ENCODE measurements around the gene C1QTNF2. TPM values are rescaled to one million over a fixed set of nuclear protein-coding genes. Genes with fewer than 3 reads are reported as not detected.

C1QTNF2 gene
- polyA plus RNA-seq, 1 donor (not counting 4 experiments of a cell fraction or from before 2014, with no cell fraction given) = 0.07 TPM

DNA sequence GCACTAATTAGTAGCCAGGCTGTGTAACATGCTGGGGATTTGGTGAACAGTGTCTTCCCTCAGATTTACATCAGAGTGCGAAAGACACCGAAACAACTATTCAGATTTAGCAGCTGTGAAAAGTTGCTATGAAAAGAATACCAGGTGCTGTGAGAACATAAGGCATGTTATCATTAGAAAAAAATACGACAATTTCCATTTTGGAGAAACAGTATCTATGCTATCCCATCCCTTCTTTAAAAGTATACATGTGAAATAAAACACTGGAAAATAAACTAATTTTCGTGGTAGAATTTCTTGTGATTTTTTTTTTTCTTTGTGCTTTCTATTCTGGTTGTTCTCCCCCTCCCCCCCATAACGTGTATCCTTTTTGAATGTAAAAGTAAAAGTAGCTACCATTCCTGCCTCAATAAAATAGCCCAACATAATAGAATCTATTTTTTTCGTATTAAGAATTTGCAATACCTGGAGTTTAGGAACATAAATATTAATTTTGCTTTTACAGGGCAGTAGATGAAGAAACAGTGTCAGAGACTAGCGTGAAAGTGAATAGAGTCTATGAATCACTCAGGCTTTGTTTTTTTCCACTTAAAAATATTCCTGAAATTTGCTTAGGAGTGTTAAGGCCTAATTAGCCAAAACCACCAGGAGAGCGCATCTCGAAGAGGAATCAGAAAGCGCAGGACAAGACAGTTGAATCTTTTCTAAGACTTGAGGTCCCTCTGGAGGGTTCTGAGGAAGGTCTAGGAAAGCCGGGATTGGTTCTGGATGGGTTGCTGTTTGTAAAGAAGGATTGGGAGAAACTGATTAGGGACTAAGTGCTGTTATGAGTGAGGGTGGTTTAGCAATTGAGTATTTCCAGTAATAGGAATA lies 49.3 kb upstream of the C1QTNF2 start:
- dilution Hi-C loops (cut with MboI; ENCODE audit: extremely low pct_ligation_motif_present, low sequenced_read_pairs) = no loop called here
- FAIRE-seq (no peak), DNase-seq (ENCODE audit: low read depth, low spot score) (no peak)
- H3K27me3 ChIP-seq (ENCODE audit: control insufficient read depth, extremely low read depth, insufficient read depth, low read length) = no peaks in the 10 kb centered on the region
- H2AFZ ChIP-seq (ENCODE audit: control insufficient read depth, low read length) = peak overlapping the region; percentile 91
- H4K20me1 ChIP-seq (ENCODE audit: control insufficient read depth, extremely low read depth, insufficient read depth, low read length) = no peaks in the 10 kb centered on the region
- no peaks in the 10 kb centered on the region for H3K9me1 ChIP-seq (ENCODE audit: control insufficient read depth, extremely low read depth, insufficient read depth, low read length)
- peaks cover 0 to 11% of the 10 kb centered on the region in 2 experiments for H3K36me3 ChIP-seq (ENCODE audit: control insufficient read depth in 2 of 2, extremely low read depth in 1 of 2, insufficient read depth in 2 of 2, low read length in 2 of 2)
- peak overlapping the region; percentile 97 for H3K27ac ChIP-seq (ENCODE audit: control insufficient read depth, insufficient read depth, low read length)
- H3K9ac ChIP-seq (ENCODE audit: control insufficient read depth, extremely low read depth, insufficient read depth, low read length) = peak overlapping the region; percentile 98
- TF ChIP-seq CTCF (optimal IDR thresholded peaks at IDR 0.05 in 1 of 3, IDR thresholded peaks at IDR 0.05 in 1 of 3, conservative IDR thresholded peaks at IDR 0.05 in 1 of 3; ENCODE audit: extremely low read depth in 1 of 3, insufficient read depth in 2 of 3, low read length in 3 of 3) (no peak), EZH2 (IDR thresholded peaks at IDR 0.05; ENCODE audit: low read length) (no peak)
- H3K4me1 ChIP-seq (ENCODE audit: control insufficient read depth, extremely low read depth, insufficient read depth, low read length) = peaks cover 40% of the 10 kb centered on the region
- H3K4me2 ChIP-seq (ENCODE audit: control insufficient read depth, extremely low read depth, insufficient read depth, low read depth, low read length) = peak overlapping the region; percentile 90
- H3K4me3 ChIP-seq (ENCODE audit: control insufficient read depth in 2 of 3, extremely low read depth in 1 of 3, insufficient read depth in 2 of 3, low read depth in 1 of 3, low read length in 3 of 3) = peak overlapping the region; percentile 98 to 99 (median 99)
- no peaks in the 10 kb centered on the region for H3K9me3 ChIP-seq (ENCODE audit: control insufficient read depth, low read depth, low read length)
- H3K79me2 ChIP-seq (ENCODE audit: control insufficient read depth, insufficient read depth, low read length) = peaks cover 51% of the 10 kb centered on the region

DNA sequence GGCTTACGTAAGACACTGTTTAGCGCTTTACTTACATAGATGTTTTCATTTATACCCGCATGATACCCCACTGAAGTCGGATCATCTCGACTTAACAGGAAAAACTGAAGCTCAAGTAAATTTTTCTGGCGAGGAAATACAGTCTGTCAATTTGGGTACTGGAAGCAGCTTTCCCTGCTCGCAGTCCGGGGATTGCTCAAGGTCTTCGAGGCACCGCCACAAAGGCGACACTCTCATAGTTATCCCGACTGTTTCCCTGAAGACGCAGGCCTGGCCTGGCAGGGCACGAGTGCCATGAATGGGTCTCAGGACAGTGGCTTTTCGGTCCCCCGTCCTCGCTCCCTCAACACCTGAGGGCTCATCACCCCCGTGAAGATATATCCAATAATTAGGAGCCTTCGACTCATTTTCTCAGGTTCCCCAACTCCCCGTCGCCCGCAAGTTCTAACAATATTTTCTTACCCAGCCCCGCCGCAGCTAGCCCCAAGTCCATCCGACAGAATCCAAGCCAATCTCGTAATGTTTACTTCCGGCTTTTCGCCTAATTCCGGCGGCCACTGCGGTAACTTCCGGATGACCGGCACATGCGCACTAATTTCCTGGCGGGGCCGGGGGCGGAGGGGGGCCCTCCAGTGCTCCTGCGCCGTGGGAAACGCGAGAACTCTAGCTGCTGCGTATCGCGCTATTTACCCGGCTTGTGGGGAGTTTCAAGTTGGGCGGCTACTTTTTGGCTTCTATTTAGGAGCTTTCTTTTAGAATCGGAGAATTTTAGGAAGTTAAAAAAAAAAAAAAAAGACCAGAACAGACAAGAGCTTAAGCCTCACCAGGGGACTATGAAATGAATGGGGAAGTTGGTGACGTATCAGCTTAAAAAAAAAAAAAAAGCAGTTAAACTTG lies 48.4 kb upstream of the C1QTNF2 start, which contains the start of gene SLU7:
TSS of gene SLU7 (minus strand) at position 521 of the 897 bp plus-strand sequence. CDS start 3,787 bp downstream, outside the sequence.
- Histone ChIP-seq H3K36me3 (ENCODE audit: control insufficient read depth in 2 of 2, extremely low read depth in 1 of 2, insufficient read depth in 2 of 2, low read length in 2 of 2) (peaks cover 0 to 3% of the 10 kb centered on the region in 2 experiments), H3K27ac (ENCODE audit: control insufficient read depth, insufficient read depth, low read length) (peak within 1 kb of the TSS; percentile 97), H3K9me3 (ENCODE audit: control insufficient read depth, low read depth, low read length) (no peaks in the 10 kb centered on the region), H3K9me1 (ENCODE audit: control insufficient read depth, extremely low read depth, insufficient read depth, low read length) (no peaks in the 10 kb centered on the region), H3K9ac (ENCODE audit: control insufficient read depth, extremely low read depth, insufficient read depth, low read length) (peak within 1 kb of the TSS; percentile 98), H3K4me2 (ENCODE audit: control insufficient read depth, extremely low read depth, insufficient read depth, low read depth, low read length) (peak within 1 kb of the TSS; percentile 90), H3K79me2 (ENCODE audit: control insufficient read depth, insufficient read depth, low read length) (peaks cover 44% of the 10 kb centered on the region), H4K20me1 (ENCODE audit: control insufficient read depth, extremely low read depth, insufficient read depth, low read length) (no peaks in the 10 kb centered on the region), H3K4me1 (ENCODE audit: control insufficient read depth, extremely low read depth, insufficient read depth, low read length) (peaks cover 33% of the 10 kb centered on the region), H2AFZ (ENCODE audit: control insufficient read depth, low read length) (peak within 1 kb of the TSS; percentile 91), H3K4me3 (ENCODE audit: control insufficient read depth in 2 of 3, extremely low read depth in 1 of 3, insufficient read depth in 2 of 3, low read depth in 1 of 3, low read length in 3 of 3) (peak within 1 kb of the TSS; percentile 98 to 99 (median 99)), H3K27me3 (ENCODE audit: control insufficient read depth, extremely low read depth, insufficient read depth, low read length) (no peaks in the 10 kb centered on the region)
- TF ChIP-seq CTCF (optimal IDR thresholded peaks at IDR 0.05 in 1 of 3, IDR thresholded peaks at IDR 0.05 in 1 of 3, conservative IDR thresholded peaks at IDR 0.05 in 1 of 3; ENCODE audit: extremely low read depth in 1 of 3, insufficient read depth in 2 of 3, low read length in 3 of 3) (no peak), EZH2 (IDR thresholded peaks at IDR 0.05; ENCODE audit: low read length) (no peak)
- no peak for FAIRE-seq
- DNase-seq (ENCODE audit: low read depth, low spot score) = peak; percentile 57
- dilution Hi-C loops (cut with MboI; ENCODE audit: extremely low pct_ligation_motif_present, low sequenced_read_pairs) = no loop called here
